Skeletal muscle tissue (tissue), 4 donors: Measurements from ENCODE around the gene RASAL2. TPM values are rescaled to one million over a fixed set of nuclear protein-coding genes. Genes with fewer than 3 reads are reported as not detected.
A peak's percentile ranks its signal among the peaks of the same experiment; 100 is the strongest.

ENCODE experiments used
- H3K27ac ChIP-seq: one replicate; pipeline ENCODE4 v1.7.0; 2013; ENCODE audit warnings: mild to moderate bottlenecking, low read depth, low read length, inconsistent platforms
- H3K27me3 ChIP-seq, 3 donors: one replicate each; pipeline ENCODE4 v1.7.0; 2013; ENCODE audit warnings: low read length in 3 of 3; ENCODE audit not compliant: control insufficient read depth in 3 of 3, insufficient read depth in 3 of 3
- H3K36me3 ChIP-seq, 3 donors: one replicate each; pipeline ENCODE4 v1.7.0; 2013; ENCODE audit warnings: low read length in 3 of 3; ENCODE audit not compliant: control insufficient read depth in 3 of 3, insufficient read depth in 3 of 3
- H3K4me1 ChIP-seq, 3 donors: one replicate each; pipeline ENCODE4 v1.7.0; 2013; ENCODE audit warnings: low read length in 3 of 3, mild to moderate bottlenecking in 3 of 3; ENCODE audit not compliant: control insufficient read depth in 3 of 3, insufficient read depth in 3 of 3
- H3K4me3 ChIP-seq, 3 donors: one replicate each; pipeline ENCODE4 v1.7.0; 2013; ENCODE audit warnings: low read length in 3 of 3
- H3K9ac ChIP-seq, 3 donors: one replicate each; pipeline ENCODE4 v1.7.0; 2013; ENCODE audit warnings: low read length in 3 of 3, mild to moderate bottlenecking in 3 of 3, moderate library complexity in 2 of 3, low read depth in 1 of 3
- H3K9me3 ChIP-seq, 3 donors: one replicate each; pipeline ENCODE4 v1.7.0; 2013; ENCODE audit warnings: low read length in 3 of 3; ENCODE audit not compliant: control insufficient read depth in 3 of 3
- total RNA-seq: library from RNA; depleted of rRNA; stranded (reverse); fragments of >200 nt; gene quantifications from one replicate; pipeline ENCODE4 v1.2.3, GENCODE V29; 2014
- donor health status: Osteomylitis.

RASAL2 gene
- total RNA-seq, 1 donor from 2014 or later = 8.4 TPM

DNA sequence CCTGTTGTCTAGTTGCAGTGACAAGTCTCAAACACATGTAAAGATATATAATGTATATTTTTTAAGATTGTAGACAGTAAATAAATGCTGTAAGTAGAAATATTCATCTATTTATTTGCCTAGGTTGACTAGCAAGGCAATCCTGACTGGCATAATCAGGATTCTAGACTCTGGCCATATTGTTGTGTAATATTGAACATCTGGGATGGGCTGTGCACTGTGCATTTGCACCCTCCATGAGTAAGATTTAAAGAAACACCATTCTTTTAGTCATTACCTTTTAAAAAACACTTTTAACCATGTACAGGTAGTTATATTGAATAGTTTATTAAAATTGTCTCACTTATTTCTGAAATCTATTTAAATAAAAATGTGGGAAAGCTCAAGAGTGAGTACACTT is 32.4 kb downstream of the RASAL2 start:
- Histone ChIP-seq H3K9ac (no peak overlapping the region), H3K27me3 (no peaks in the 10 kb centered on the region), H3K9me3 (no peaks in the 10 kb centered on the region), H3K27ac (peak overlapping the region; percentile 39), H3K4me3 (no peak overlapping the region), H3K4me1 (peaks cover 0 to 5% (median 3%) of the 10 kb centered on the region in 3 donors), H3K36me3 (no peaks in the 10 kb centered on the region)

DNA sequence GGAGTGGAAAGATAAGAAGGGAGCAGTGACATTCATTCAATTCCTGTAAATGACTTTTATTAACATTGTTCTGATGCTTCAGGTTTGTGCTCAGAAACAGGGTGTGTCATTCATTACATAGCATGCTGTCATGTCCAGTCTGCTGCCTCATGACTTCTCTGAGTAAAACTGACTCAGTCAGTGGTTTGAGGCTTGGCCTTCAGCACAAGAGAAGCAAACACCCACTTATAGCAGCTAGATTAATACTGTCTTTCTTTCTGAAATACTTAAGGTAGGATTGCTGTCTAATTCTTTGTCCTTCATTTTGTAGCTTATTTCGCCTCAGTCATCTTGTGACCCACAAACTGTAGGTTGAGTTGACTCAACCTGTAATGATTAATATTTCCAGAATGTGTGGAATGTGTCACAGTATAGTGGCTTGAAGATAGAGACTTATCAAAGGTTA is 32.9 kb downstream of the RASAL2 start:
- H3K4me1 ChIP-seq = peaks cover 0 to 5% (median 3%) of the 10 kb centered on the region in 3 donors
- H3K4me3 ChIP-seq = no peak overlapping the region
- no peaks in the 10 kb centered on the region for H3K36me3 ChIP-seq
- H3K27ac ChIP-seq = peak overlapping the region; percentile 53
- H3K27me3 ChIP-seq = no peaks in the 10 kb centered on the region
- no peaks in the 10 kb centered on the region for H3K9me3 ChIP-seq
- H3K9ac ChIP-seq = no peak overlapping the region

DNA sequence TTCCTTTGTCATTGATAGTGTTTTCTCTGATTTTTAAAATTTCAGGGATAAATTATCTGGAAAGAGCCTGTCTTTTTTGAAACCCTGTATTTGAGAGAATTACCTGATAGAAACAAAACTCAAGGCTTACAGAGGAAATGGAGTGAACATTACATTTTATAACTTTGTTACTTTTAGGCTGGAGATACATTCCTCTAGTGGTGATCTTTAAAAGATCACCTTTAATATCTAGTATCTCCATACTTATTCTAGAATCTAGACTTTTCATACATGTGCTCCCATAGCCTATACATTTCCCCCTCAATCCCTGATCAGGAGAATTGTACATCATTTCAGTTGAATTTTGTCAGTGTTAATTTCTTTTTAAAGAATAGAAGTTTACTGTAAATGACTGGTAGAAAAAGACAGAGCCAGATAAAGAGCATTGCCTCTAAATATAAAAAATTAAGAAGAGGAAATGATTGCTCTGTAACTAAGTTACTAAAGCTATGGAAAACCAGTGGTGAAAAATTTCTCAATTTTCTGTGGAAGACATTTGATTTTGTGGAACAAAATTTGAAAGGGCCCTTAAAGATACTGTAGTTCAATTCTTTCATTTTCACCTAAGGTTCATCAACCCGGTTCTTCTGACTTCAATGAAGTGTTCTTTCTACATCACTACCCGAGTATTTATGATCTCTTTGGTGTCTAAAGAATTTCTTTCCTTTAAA is 33.7 kb downstream of the RASAL2 start:
- no peaks in the 10 kb centered on the region for H3K27me3 ChIP-seq
- no peaks in the 10 kb centered on the region for H3K9me3 ChIP-seq
- H3K9ac ChIP-seq = no peak overlapping the region
- H3K27ac ChIP-seq = peak overlapping the region; percentile 53
- peaks cover 0 to 5% (median 3%) of the 10 kb centered on the region in 3 donors for H3K4me1 ChIP-seq
- H3K36me3 ChIP-seq = no peaks in the 10 kb centered on the region
- H3K4me3 ChIP-seq = no peak overlapping the region

DNA sequence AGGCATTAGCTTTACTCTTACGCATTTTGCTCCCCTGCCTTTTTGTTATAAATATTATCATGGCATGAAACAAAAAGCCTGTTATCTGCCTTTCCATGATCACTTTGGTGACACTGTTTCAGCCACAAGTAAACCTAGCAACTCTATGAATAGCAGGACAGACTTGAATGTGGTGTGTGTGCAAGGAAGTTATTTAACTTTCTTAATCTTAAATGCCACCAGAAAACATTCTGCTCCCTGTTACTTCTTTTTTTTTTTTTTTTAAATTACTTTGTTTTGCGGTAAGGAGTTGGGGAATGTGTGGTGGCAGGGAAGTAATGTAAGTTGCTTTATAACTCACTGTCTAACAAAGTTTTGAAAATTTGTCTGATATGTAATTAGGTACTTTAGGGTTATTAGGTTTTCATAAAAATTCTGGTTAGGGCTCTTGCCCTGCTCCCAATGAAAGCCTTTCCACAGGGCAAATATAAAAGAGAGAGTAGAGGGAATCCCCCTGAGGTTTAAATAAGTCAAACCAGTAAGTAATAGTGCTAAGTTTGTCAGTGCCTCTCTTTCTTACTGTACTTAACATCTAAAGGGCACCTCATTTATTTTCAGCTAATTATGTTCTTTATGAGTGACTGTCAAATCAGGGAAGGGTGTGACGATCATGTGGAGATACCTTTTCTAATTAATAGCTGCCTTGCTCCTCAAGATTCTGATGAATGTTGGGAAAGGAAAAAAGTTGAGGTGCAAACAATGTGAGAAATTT is 39.5 kb downstream of the RASAL2 start:
- H3K9me3 ChIP-seq = no peaks in the 10 kb centered on the region
- no peak overlapping the region for H3K27ac ChIP-seq
- H3K4me3 ChIP-seq = no peak overlapping the region
- no peaks in the 10 kb centered on the region for H3K36me3 ChIP-seq
- no peaks in the 10 kb centered on the region for H3K27me3 ChIP-seq
- H3K4me1 ChIP-seq = peaks cover 0 to 5% (median 2%) of the 10 kb centered on the region in 3 donors
- H3K9ac ChIP-seq = no peak overlapping the region

DNA sequence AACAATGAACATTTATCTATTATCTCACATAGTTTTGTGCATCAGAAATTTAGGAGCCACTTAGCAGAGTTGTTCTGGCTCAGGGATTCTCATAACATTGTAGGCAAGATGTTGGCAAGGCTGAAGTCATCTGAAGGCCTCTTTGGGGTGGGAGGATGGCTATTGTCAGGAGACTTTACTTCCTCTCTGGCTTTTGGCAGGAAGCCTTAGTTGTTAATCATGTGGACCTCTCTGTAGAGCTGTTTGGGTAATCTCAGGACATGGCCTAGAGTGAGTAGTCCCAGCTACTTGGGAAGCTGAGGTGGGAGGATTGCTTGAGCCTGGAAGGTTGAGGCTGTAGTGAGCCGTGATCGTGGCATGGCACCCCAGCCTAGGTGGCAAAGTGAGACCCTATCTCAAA is 40.2 kb downstream of the RASAL2 start:
- H3K4me3 ChIP-seq = no peak overlapping the region
- no peaks in the 10 kb centered on the region for H3K36me3 ChIP-seq
- H3K9ac ChIP-seq = no peak overlapping the region
- H3K27me3 ChIP-seq = no peaks in the 10 kb centered on the region
- H3K9me3 ChIP-seq = no peaks in the 10 kb centered on the region
- no peak overlapping the region for H3K27ac ChIP-seq
- peaks cover 0 to 5% (median 2%) of the 10 kb centered on the region in 3 donors for H3K4me1 ChIP-seq

DNA sequence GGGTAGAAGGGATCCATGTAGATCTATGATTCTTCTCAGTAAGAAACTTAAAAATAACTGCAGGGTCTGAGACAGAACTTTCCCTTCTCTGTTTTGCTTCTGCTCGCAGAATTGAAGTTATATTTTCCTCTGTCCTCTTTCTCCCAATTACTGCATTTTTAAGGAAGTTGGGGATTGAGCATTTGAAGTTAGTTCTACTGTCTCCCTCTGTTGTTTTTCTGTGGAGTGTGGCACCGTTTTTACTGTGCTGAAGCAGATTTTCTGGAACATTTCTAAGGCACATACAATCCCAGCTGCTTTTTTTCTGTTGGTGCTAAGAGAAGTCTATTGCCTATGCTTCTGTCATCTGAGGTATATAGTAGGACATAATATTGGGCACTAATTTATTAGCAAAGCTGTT is 43.3 kb downstream of the RASAL2 start:
- Histone ChIP-seq H3K4me3 (no peak overlapping the region), H3K9me3 (no peaks in the 10 kb centered on the region), H3K27me3 (no peaks in the 10 kb centered on the region), H3K27ac (peak overlapping the region; percentile 26), H3K36me3 (no peaks in the 10 kb centered on the region), H3K4me1 (peaks cover 0 to 5% (median 2%) of the 10 kb centered on the region in 3 donors), H3K9ac (peak overlapping the region in 1 of 3 donors; percentile 13)

DNA sequence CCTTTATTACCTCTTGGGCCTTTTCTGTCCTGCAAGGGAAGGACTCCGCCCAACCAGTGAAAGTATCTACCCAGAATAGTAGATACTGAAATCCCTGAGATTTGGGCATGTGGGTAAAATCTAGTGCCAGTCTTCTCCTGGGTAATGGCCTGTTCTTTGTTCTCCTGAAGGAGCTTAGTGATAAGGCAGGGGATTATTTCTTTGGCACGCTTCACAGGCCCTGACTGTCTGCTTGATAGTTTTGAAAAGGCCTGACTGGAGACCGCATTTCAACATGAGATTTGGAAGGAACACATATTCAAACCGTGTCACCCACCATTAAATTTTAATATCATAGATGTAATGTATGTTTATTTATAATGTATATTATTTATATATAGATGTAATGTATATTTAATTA is 48.9 kb downstream of the RASAL2 start:
- H3K9ac ChIP-seq = no peak overlapping the region
- no peaks in the 10 kb centered on the region for H3K4me1 ChIP-seq
- no peaks in the 10 kb centered on the region for H3K36me3 ChIP-seq

DNA sequence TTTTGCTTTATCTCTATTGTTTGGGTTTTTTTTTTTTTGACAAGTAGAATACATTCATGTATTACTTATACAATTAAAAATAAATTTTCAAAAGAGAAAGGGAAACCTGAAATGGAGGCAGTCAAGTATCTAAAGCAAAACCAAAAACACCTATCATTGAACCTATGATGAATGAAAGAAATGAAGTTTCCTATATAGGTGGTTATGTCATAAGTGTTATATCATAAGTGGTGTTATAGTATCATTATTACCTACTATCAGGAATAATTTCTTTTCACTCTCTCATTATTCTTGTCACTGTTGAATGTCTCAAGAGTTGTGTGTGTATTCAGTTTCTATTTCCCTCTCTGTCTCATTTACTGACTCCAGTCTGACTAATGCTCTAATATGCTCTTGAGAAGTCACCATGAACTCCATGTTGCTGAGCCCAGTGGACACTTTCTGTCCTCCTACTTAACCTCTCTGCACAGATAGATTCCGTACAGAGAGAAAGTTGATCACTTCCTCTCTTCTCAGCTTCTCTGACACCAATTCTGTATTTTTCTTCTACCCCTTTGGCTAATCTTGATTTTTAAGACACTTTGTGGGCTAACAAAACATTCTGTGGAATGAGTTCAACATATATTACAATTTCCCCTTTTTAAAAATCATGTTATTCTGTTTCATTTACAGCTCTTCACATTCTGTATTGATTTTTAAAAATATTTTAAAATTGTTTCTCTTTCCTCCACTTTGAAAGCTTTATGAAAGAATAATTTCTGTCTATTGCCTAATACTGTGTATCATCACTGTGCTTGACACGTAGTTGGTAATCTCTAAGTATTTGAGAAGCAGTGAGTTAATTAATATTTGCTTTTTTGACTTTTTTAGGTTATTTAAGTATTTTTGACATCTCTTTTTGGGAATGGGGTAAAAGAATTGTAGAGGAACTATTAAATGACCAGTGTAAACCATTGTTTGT is 50.1 kb downstream of the RASAL2 start:
- no peak overlapping the region for H3K4me3 ChIP-seq
- H3K36me3 ChIP-seq = no peaks in the 10 kb centered on the region
- H3K27me3 ChIP-seq = no peaks in the 10 kb centered on the region
- no peak overlapping the region for H3K9ac ChIP-seq
- no peak overlapping the region for H3K27ac ChIP-seq
- no peaks in the 10 kb centered on the region for H3K9me3 ChIP-seq
- no peaks in the 10 kb centered on the region for H3K4me1 ChIP-seq

More for the DNA sequence above, 48.9 kb downstream of the RASAL2 start:
- Histone ChIP-seq H3K27ac (no peak overlapping the region), H3K9me3 (no peaks in the 10 kb centered on the region), H3K4me3 (no peak overlapping the region), H3K27me3 (no peaks in the 10 kb centered on the region)

DNA sequence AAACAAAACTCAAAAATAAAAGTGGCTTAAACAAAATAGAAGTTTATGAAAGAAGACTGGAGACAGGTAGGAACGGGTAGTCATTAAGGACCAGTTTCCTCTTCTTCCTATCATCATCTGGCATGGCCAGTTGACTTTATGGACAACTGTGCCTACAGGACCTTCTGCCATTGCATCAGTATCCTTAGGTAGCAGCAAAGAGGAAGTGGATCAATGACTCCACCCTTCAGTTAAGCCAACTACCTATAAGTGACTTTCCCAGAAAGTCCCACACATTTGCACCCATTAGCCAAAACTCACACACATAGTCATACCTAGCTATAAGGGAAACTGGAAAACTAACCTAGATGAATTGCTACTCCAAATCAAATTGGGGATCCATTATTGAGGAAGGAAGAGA is 51.7 kb downstream of the RASAL2 start:
- Histone ChIP-seq H3K4me3 (no peak overlapping the region), H3K27me3 (no peaks in the 10 kb centered on the region), H3K9ac (no peak overlapping the region), H3K36me3 (no peaks in the 10 kb centered on the region), H3K4me1 (no peaks in the 10 kb centered on the region), H3K9me3 (no peaks in the 10 kb centered on the region), H3K27ac (no peak overlapping the region)
